Left forelimb (tissue), 1 donor: ENCODE data around the gene SPTBN4.
"Not testable (repeated sequence)": the region's sequence is repeated elsewhere in the genome, so short reads cannot be mapped to it uniquely, and the experiment has no call there.

Experiments used
- DNase-seq: peaks from one replicate; pipeline ENCODE4 v3.0.0-alpha.2; 2018; ENCODE audit warnings: low spot score

SPTBN4 gene

DNA sequence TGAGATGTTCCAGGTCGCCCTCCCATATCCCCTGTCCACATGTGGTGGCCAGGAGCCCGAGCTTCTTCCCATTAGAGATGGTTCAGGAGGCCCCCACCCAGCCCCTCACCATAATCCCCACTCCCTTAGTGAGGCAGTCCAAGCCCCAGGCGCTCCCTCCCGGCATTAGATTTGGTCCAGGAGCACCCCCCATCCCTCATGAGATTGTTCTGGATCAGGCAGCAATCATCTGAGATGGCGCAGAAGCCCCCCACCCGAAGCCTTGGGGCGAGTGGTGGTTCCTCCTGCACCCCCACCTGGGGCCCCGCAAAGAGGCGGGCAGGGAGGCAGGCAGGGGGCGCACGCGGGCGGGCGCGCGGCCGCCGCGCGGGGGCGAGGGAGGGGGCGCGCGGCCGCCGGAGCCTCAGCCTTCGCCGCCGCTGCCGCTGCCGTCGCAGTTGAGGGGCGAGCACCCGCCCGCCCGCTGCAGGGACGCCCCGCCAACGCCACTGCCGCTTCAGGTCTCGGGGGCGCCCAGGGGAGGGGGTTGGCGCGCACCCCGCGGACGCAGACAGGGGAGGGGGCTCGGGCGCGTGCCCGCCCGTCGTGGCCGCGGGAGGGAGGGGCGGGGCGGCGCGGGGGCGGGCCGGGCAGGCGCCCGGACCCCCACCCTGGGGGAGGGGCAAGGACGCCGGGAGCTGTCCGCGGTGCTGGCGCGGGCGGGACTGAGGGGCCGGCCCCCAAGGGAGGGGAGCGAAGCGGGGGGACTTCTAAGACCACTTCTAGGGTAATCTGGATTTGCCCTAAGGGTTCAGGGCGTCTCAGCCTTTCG is 63.5 kb downstream of the SPTBN4 start:
- DNase-seq, result no peak

DNA sequence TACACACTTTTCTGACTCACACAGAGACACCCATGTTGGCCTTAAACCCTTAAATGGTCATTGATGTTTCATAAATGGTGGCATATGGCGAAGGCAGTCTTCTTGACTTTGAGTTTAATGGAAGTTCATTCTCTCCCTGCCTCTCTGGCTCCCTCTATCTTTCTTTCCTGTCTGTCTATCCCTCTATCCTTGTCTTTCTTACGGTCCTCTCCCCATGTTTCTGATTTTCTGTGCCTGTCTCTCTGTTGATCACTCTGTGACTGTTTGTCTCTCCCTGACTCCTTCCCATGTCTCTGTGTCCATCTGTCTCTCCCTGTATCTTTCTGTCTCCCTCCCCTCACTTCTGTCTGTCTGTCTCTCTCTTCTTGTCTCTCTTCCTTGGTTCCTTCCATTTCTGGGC is 66.7 kb downstream of the SPTBN4 start:
- DNase-seq, result no peak

DNA sequence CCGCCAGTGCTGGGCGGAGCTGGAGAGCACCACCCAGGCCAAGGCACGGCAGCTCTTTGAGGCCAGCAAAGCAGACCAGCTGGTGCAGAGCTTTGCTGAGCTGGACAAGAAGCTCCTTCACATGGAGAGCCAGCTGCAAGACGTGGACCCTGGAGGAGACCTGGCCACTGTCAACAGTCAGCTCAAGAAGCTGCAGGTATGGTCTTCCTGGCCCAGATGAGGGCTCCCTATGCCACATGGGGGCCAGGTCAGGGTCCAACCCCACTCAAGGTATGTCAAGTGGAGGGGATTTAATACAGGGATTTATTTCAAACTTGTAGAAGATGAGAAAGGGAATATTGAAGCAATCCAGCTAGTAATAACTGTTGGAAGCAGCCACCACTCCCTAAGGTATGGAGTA is 67.3 kb downstream of the SPTBN4 start:
- no peak for DNase-seq

DNA sequence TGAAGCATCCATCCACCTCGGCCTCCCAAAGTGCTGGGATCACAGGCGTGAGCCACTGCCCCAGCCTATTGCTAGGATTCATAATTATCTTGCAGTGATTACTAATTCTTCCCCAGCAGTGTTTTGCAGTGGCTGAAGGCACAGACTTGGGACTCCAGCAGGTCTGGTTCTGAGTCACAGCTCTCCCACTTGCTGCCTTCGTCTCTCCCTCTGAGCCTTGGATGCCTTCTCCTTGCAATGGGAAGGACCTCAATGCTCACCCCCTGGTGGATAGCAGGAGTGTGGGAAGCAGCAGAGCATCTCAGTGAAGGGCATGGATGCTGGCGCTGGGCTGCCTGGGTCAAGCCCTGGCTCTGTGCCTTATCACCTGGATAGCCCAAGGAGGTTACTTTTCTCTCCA is 72.3 kb downstream of the SPTBN4 start:
- no peak for DNase-seq

DNA sequence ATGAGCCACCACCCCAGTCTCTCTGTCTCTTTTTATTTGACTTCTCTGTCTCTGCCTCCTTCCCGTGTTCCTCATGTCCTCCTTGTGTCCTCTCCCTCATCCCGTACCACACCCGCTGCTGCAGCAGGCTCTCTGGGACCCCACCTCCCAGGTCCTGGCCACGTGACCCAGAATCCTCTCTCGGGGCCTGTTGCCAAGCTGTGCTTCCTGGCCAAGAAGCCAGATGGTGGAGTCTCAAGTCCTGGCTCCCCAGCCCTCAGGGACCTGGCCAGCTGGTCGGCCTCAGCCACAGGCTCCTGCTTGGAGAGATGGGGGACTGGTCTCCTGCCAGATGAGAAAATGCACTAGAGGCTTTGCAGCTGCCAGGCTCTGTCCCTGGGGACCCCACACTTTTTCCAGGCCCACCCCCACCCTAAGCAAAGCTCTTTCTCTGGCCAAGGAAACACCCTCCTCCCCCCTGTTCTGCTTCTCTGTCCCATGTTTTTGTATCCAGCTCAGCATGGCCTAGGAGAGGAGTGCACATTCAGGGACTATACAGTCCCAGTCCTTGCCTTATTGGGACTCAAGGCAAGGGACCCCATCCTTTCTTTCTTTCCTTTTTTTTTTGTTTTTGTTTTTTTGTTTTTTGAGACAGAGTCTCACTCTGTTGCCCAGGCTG is 75.5 kb downstream of the SPTBN4 start:
- no peak for DNase-seq

DNA sequence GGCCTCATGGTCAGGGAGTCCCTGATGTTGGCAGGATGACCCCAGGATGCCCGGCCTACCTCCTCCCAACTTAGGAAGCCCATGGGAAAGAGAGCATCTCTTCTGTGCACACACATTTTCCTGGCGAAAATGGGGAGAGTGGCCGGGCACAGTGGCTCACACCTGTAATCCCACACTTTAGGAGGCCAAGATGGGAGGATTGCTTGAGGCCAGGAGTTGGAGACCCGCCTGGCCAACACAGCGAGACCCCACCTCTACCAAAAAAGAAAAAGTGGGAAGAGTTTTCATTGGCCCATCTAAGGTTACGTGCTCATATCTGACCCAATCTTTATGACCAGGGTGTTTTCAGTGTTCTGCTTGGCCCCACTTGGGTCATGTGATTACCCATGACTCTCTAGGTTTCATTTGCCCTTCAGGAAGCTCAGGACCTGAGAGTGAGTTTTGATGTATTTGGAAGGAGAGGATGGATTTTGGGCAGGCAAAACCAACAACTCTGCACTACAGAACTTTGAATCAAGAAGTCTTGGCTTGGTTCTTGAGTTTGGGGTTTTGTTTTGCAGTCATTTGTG is 76.3 kb downstream of the SPTBN4 start:
- DNase-seq, result no peak

DNA sequence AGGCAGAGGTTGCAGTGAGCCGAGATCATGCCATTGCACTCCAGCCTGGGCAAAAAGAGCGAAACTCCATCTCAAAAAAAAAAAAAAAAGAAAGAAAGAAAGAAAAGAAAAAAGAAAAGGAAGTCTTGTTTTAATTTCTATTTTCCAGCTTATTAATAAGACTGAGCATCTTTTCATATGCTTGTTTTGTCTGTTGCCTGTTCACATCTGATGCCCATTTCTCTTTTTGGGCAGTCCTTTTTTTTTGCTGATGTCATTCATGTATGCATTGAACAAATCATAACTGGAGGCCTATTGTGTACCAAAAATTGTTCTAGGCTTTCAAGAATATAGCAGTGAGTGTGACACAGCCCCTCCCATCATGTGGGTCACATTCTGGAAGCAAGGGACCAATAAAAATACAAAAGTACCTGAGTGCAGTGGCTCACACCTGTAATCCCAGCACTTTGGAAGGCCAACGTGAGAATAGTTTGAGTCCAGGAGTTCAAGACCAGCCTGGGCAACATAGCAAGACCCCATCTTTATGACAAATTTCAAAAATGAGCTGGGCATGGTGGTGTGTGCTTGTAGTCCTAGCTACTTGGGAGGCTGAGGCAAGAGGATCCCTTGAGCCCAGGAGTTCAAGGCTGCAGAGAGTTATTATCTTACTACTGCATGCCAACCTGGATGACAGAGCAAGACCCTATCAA is 79.5 kb downstream of the SPTBN4 start:
- not testable (repeated sequence) for DNase-seq

DNA sequence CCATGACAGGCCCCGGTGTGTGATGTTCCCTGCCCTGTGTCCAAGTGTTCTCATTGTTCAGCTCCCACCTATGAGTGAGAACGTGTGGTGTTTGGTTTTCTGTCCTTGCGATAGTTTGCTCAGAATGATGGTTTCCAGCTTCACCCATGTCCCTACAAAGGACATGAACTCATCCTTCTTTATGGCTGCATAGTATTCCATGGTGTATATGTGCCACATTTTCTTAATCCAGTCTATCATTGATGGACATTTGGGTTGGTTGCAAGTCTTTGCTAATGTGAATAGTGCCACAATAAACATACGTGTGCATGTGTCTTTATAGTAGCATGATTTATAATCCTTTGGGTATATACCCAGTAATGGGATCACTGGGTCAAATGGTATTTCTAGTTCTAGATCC is 80.4 kb downstream of the SPTBN4 start:
- not testable (repeated sequence) for DNase-seq

DNA sequence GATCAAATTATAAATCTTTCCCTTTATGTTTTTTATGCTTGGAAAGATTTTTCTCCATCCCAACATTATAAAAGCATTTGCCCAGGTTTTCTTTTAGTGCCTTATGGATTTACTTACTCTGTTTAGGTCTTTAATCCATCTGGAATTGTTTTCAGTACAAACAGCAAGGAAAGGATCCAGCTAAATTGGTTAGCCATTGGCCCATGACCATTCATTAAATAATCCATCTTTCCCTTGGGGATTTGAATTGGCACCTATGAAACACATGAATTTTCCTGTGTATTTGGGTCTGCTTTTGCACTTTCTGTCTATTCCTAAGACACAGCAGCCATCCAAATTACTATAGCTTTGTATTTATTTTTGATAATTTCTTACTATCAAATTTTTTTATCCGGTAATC is 81.0 kb downstream of the SPTBN4 start:
- DNase-seq, result no peak

DNA sequence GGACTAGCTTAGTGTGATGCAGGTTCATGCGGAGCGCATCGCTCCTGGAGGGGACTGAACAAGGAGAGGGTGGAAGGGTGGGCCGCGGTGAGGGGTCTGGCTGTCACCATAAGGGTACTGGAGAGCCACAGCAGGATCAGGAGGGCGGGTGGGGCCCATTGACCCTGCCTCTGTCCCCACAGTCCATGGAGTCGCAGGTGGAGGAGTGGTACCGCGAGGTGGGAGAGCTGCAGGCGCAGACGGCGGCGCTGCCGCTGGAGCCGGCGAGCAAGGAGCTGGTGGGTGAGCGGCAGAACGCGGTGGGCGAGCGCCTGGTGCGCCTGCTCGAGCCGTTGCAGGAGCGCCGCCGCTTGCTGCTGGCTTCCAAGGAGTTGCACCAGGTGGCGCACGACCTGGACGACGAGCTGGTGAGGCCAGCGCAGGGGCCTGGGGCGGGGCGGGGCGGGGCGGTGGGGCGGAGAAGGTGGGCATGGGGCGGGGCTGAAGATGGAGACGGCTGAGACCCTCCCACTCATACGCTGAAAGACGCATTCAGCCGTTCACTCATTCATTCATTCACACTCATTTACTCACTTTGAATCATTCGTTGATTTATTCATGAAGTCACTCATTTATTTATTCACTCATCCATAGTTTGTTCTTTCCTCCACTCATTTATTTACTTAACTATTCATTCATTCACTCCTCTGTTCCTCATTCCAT is 82.4 kb downstream of the SPTBN4 start:
- no peak for DNase-seq

DNA sequence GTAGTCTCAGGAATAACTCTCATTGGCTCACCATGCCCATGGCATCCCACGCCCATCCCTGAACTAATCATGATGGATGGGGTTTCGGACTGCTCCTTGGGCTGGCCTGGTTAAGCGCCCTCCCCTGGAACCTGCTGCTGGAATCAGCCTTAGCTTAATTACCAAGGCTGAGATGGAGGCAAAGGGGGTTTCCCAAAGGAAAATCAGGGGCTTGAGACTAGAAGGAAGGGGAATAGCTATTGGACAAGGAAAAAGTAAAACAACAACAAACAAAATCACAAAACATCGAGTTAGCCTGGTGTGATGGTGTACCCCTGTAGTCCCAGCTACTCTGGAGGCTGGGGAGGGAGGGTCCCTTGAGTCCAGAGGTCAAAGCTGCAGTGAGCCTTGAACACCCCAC is 84.2 kb downstream of the SPTBN4 start:
- DNase-seq, result no peak

DNA sequence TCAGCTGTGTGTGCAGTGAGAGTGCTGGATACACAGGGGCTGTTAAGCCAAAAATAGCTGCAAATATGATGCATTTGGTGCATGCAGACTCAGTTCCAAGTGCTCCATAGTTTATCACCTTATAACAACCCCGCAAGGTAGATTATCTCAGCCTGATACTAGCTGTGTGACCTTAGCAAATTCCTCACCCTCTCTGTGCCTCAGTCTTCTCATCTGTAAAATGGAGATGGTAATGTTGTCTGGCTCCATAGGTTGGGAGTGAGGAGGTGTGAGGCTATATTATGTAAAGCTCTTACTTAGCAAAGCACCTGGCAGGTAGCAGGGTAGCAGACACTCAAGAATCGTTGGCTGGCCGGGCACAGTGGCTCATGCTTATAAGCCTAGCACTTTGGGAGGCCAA is 86.0 kb downstream of the SPTBN4 start:
- DNase-seq, result no peak

DNA sequence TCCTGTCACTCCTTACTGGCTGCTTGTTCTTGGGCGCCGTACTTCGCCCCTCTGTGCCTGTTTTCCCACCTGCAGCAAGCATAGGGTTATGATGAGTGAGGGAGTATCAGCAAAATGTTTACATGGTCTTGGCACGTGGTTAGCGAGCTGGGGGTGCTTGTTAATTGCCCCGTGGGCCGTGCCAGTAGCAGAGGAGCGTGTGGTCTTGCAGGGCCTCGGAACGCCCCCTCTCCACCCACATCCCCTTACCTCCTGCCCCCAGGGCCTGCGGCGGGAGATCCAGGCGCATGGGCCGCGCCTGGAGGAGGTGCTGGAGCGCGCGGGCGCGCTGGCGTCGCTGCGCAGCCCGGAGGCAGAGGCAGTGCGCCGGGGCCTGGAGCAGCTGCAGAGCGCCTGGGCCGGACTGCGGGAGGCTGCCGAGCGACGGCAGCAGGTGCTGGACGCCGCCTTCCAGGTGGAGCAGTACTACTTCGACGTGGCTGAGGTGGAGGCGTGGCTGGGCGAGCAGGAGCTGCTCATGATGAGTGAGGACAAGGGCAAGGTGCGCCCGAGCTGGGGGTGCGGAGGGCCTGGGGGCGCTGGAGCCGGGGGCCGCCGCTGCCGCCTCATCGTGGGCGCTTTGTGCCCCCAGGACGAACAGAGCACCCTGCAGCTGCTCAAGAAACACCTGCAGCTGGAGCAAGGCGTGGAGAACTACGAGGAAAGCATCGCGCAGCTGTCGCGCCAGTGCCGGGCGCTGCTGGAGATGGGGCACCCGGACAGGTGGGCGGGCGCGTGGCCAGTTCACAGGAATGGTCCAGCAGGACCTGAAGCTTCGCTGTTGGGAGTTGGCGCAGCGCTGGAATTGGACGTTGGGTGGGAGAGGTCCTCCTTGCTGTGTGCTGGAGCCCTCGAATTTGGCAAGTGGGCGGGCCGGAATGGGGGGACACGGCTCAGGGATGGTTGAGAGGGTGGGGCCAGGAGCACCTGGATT is 87.4 kb downstream of the SPTBN4 start:
- no peak for DNase-seq

DNA sequence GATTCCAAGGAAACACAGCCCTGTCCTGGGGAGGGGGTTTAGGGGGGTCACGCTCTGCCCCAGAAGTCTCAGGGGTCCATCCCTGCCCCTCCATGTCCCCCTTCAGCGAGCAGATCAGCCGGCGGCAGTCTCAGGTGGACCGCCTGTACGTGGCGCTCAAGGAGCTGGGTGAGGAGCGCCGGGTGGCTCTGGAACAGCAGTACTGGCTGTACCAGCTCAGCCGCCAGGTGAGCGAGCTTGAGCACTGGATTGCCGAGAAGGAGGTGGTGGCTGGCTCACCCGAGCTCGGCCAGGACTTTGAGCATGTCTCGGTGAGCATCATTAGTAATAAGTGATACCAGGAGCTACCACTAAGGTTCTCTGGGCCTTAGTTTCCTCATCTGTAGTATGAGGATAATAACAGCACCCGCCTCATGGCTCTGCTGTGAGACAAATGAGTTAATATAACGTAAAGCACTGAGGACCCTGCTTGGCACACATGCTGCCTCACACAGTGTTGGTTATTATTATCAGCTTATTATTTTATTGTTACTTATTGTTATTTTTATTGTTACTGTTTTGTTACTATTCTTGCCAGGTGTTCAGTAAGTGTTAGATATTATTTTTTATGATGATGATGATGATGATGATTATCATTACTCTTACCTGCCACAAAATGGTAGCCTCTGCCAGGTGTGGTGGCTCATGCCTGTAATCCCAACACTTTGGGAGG is 89.3 kb downstream of the SPTBN4 start:
- DNase-seq, result no peak

DNA sequence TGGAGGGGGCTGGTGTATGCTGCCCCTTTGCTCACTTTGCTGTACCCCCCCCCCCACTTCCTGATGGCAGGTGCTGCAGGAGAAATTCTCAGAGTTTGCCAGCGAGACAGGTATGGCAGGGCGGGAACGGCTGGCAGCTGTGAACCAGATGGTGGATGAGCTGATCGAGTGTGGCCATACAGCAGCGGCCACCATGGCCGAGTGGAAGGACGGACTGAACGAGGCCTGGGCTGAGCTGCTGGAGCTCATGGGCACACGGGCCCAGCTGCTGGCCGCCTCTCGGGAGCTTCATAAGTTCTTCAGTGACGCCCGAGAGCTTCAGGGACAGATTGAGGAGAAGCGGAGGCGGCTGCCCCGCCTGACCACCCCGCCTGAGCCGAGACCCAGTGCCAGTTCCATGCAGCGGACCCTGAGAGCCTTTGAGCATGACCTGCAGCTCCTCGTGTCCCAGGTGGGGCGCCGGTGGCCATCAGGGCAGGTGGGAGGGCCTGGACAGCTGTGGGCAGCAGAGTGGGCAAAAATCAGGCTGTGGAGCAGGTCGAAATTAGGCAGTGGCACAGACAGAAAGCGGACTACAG is 90.2 kb downstream of the SPTBN4 start:
- no peak for DNase-seq

DNA sequence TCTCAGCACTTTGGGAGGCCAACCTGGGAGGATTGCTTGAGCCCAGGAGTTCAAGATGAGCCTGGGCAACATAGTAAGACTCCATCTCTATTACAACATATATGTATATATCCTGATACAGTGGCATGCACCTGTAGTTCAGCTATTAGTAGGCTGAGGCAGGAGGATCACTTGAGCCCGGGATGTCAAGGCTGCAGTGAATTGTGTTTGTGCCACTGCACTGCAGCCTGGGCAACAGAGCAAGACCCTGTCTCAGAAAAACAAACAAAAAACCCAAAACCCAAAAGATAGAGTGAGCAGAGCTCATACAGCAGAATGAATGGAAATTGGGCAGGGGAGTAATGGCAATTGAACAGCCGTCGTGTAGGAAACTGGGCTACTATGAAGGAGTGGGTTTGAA is 92.6 kb downstream of the SPTBN4 start:
- no peak for DNase-seq

DNA sequence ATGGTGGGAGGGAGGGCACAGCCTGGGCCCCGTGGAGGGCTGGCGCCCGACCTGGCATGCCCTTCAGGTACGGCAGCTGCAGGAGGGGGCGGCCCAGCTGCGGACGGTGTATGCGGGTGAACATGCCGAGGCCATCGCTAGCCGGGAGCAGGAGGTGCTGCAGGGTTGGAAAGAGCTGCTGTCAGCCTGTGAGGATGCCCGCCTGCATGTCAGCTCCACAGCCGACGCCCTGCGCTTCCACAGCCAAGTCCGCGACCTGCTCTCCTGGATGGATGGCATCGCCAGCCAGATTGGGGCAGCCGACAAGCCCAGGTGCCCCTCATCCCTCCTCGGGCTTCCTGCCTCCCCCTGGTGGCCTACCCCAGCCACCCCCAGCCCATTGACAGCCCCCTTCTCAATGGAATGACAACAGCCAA is 93.3 kb downstream of the SPTBN4 start:
- no peak for DNase-seq

DNA sequence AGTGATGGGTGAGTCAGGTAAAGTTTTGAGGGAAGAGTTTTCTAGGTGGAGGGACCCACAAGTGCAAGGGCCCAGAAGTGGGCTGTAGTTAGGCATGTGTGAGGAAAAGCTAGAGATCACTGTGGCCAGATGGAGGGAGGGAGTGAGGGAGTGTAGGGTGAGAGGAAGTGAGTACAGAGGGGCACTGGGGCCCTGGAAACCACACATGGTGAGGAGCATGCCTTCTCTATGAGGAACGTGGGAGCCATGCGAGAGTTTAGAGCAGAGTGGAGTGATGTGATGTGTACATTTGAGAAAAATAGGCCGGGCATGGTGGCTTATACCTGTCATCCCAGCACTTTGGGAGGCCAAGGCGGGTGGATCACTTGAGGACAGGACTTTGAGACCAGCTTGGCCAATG is 95.1 kb downstream of the SPTBN4 start:
- DNase-seq, result no peak

DNA sequence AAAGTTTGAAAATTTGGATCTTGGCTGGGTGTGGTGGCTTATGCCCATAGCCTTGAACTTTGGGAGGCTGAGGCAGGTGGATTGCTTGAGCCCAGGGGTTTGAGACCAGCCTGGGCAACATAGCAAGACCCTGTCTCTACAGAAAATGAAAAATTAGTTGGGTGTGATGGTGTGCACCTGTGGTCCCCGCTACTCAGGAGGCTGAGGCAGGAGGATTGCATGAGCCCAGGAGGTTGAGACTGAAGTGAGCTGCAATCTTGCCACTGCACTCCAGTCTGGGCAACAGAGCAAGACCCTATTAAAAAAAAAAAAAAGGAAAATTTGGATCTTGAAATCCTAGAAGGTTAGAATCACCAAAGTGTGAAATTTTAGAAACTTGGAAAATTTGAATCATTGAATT is 97.7 kb downstream of the SPTBN4 start:
- not testable (repeated sequence) for DNase-seq

DNA sequence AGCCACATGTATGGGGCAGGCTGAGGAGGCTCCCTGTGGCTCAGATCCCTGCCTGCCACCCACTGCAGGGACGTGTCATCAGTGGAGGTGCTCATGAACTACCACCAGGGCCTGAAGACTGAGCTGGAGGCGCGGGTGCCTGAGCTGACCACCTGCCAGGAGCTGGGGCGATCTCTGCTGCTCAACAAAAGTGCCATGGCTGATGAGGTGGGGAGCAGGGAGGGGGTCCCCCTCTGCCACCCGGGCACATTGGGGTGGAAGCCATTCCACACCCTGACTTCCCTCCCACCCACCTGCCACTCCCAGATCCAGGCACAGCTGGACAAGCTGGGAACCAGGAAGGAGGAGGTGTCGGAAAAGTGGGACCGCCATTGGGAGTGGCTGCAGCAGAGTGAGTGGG is 98.6 kb downstream of the SPTBN4 start:
- no peak for DNase-seq
